ENCODE measurements around the gene MBNL1. TPM values are rescaled to one million over a fixed set of nuclear protein-coding genes. Genes with fewer than 3 reads are reported as not detected.

Gene MBNL1
- total and polyA plus RNA-seq, 2 of the 4 experiments (the other 2 are of a cell fraction): 127 to 664 TPM

GRCh38 chr3:152295806-152296205 is 27.1 kb downstream of the MBNL1 start:
- H2BK5ac ChIP-seq (ENCODE audit: low read depth, low read length, poor library complexity, severe bottlenecking): peak overlapping the region; percentile 9
- no peak overlapping the region for H3K4me3 ChIP-seq (ENCODE audit: insufficient read depth, low read depth, low read length)
- H2AFZ ChIP-seq (replicated peaks; ENCODE audit: low read length, poor library complexity): no peak overlapping the region
- peaks cover 67% of the 10 kb centered on the region for H4K20me1 ChIP-seq (ENCODE audit: insufficient read depth, low read length)
- peak overlapping the region; percentile 22 for H3K14ac ChIP-seq (replicated peaks; ENCODE audit: low read depth, low read length)
- H3K4ac ChIP-seq (ENCODE audit: low read depth, low read length): no peak overlapping the region
- dilution Hi-C loops (cut with HindIII; ENCODE audit: low sequenced_read_pairs, unreplicated experiment): no loop called here
- H3K9ac ChIP-seq (ENCODE audit: low read depth, low read length): no peak overlapping the region
- H3K79me1 ChIP-seq (ENCODE audit: low read depth in 1 of 2, low read length in 2 of 2): peaks cover 2 to 59% of the 10 kb centered on the region in 2 experiments; a peak in 2 of 4 replicates
- no peak overlapping the region for H2BK20ac ChIP-seq (ENCODE audit: low read depth, low read length)
- no peaks in the 10 kb centered on the region for H3K9me3 ChIP-seq (ENCODE audit: control insufficient read depth, insufficient read depth, low read length)
- H3K27me3 ChIP-seq (ENCODE audit: control insufficient read depth, insufficient read depth, low read length): no peaks in the 10 kb centered on the region
- H2BK15ac ChIP-seq (ENCODE audit: low read depth, low read length): no peak overlapping the region
- peaks cover 20% of the 10 kb centered on the region for H3K9me1 ChIP-seq (ENCODE audit: insufficient read depth, low read length)
- no peak overlapping the region for H4K5ac ChIP-seq (ENCODE audit: low read depth, low read length)
- ATAC-seq (ENCODE audit: low read depth): no peak
- no peak overlapping the region for H2AK9ac ChIP-seq (replicated peaks; ENCODE audit: low read depth, low read length, poor library complexity)
- no peak for DNase-seq
- H3K4me2 ChIP-seq (ENCODE audit: low read depth, low read length): no peak overlapping the region
- ChIA-PET POLR2A (ENCODE audit: unreplicated experiment) (no interaction called here), CTCF (no interaction called here)
- H4K8ac ChIP-seq (ENCODE audit: low read depth in 2 of 2, low read length in 2 of 2): no peak overlapping the region
- H2BK120ac ChIP-seq (ENCODE audit: low read depth, low read length): no peak overlapping the region
- BruUV-seq (replicated peaks): no TSS peak
- no peak overlapping the region for H3K56ac ChIP-seq (ENCODE audit: extremely low read depth, insufficient read depth, low read length)
- H3K18ac ChIP-seq (ENCODE audit: low read depth, low read length): no peak overlapping the region
- no CpG with 5 or more reads among the region's 1 CpG for WGBS, 2 experiments (ENCODE audit: extremely low coverage in 2 of 2, insufficient read length in 1 of 2)
- H3K27ac ChIP-seq (ENCODE audit: insufficient read depth, low read length): no peak overlapping the region
- no peak overlapping the region for H4K91ac ChIP-seq (ENCODE audit: insufficient read depth, low read depth, low read length)
- in situ Hi-C loops (cut with MboI; ENCODE audit: low sequenced_read_pairs): no loop called here
- intact Hi-C loops (cut with micrococcal nuclease): no loop called here
- no peak overlapping the region for H2AK5ac ChIP-seq (ENCODE audit: low read depth, low read length)
- H3K4me1 ChIP-seq (ENCODE audit: control insufficient read depth, insufficient read depth, low read length): peaks cover 13% of the 10 kb centered on the region
- H3K36me3 ChIP-seq (ENCODE audit: control insufficient read depth, insufficient read depth, low read length): peaks cover 3% of the 10 kb centered on the region
- H3K23ac ChIP-seq (ENCODE audit: low read depth, low read length): peak overlapping the region; percentile 5; the same call in 1 of the 2 replicates
- TF ChIP-seq USF2 (IDR thresholded peaks at IDR 0.05; ENCODE audit: low read depth, low read length) (no peak), POLR2A (IDR thresholded peaks at IDR 0.05; ENCODE audit: low read depth, low read length) (no peak), MAFK (IDR thresholded peaks at IDR 0.05; ENCODE audit: low read depth, low read length) (no peak), FOS (IDR thresholded peaks at IDR 0.05; ENCODE audit: low read depth, low read length) (no peak), ELK1 (IDR thresholded peaks at IDR 0.05; ENCODE audit: borderline replicate concordance, low read depth, low read length) (no peak), CEBPB (IDR thresholded peaks at IDR 0.05; ENCODE audit: low read depth, low read length) (no peak), BHLHE40 (IDR thresholded peaks at IDR 0.05; ENCODE audit: low read depth, low read length) (no peak), SMC3 (IDR thresholded peaks at IDR 0.05; ENCODE audit: low read depth, low read length) (no peak), CHD1 (IDR thresholded peaks at IDR 0.05; ENCODE audit: low read depth, low read length) (no peak), MAZ (IDR thresholded peaks at IDR 0.05; ENCODE audit: borderline replicate concordance, low read depth, low read length) (no peak), NFE2L2 (IDR thresholded peaks at IDR 0.05; ENCODE audit: low read depth, low read length) (no peak)
